NCI-H345 treated with DMSO at 0.1 percent for 48 hours (cell line): ENCODE results near the gene AKAP1.
A peak's percentile ranks its signal among the peaks of the same experiment; 100 is the strongest.

Experiments
- DNase-seq: peaks from one replicate; lab custom pipeline; 2025; ENCODE audit not compliant: unreplicated experiment; lab: John Stamatoyannopoulos, UW

Gene AKAP1

GRCh38 chr17:57084802-57085447, at the start of gene AKAP1:
AKAP1 (plus strand) TSS chr17:57085246; CDS start chr17:57105465, 20,219 bp downstream.
- peak; percentile 96 for DNase-seq

GRCh38 chr17:57035971-57036481, 49.0 kb upstream of the AKAP1 start:
- DNase-seq = peak; percentile 84

GRCh38 chr17:57037411-57037810, 47.6 kb upstream of the AKAP1 start:
- no peak for DNase-seq

- no peak for DNase-seq
These were observed 46.6 kb upstream of the AKAP1 start for GRCh38 chr17:57038486-57038885.

- no peak for DNase-seq
These were observed 44.5 kb upstream of the AKAP1 start for GRCh38 chr17:57040571-57040970.

- no peak for DNase-seq
These were observed 41.8 kb upstream of the AKAP1 start for GRCh38 chr17:57043276-57043675.

- DNase-seq = no peak
These were observed 39.8 kb upstream of the AKAP1 start for GRCh38 chr17:57044976-57045867.

- no peak for DNase-seq
These were observed 39.0 kb upstream of the AKAP1 start for GRCh38 chr17:57045868-57046704.

GRCh38 chr17:57046749-57047148, 38.3 kb upstream of the AKAP1 start:
- DNase-seq = no peak

- DNase-seq = no peak
These were observed 37.0 kb upstream of the AKAP1 start for GRCh38 chr17:57048096-57048495.

GRCh38 chr17:57050306-57050705, 34.7 kb upstream of the AKAP1 start:
- no peak for DNase-seq

GRCh38 chr17:57051886-57052361, 33.1 kb upstream of the AKAP1 start:
- peak; percentile 99 for DNase-seq

GRCh38 chr17:57062865-57063264, 22.2 kb upstream of the AKAP1 start:
- DNase-seq = no peak

- no peak for DNase-seq
These were observed 17.9 kb upstream of the AKAP1 start for GRCh38 chr17:57067162-57067561.

GRCh38 chr17:57067781-57068180, 17.3 kb upstream of the AKAP1 start:
- DNase-seq = no peak

- no peak for DNase-seq
These were observed 16.8 kb upstream of the AKAP1 start for GRCh38 chr17:57068222-57068658.

- DNase-seq = no peak
These were observed 16.3 kb upstream of the AKAP1 start for GRCh38 chr17:57068707-57069106.

GRCh38 chr17:57071991-57072944, 12.8 kb upstream of the AKAP1 start:
- no peak for DNase-seq

GRCh38 chr17:57073626-57074025, 11.4 kb upstream of the AKAP1 start:
- no peak for DNase-seq

- DNase-seq = no peak
These were observed 9.9 kb upstream of the AKAP1 start for GRCh38 chr17:57075193-57075592.
